DMS114 treated with DMSO at 0.1 percent for 48 hours (cell line): ENCODE data around the gene NRDE2.

Experiments used
- DNase-seq: peaks from one replicate; lab custom pipeline; 2025; ENCODE audit not compliant: unreplicated experiment; lab: John Stamatoyannopoulos, UW

NRDE2 gene

DNA sequence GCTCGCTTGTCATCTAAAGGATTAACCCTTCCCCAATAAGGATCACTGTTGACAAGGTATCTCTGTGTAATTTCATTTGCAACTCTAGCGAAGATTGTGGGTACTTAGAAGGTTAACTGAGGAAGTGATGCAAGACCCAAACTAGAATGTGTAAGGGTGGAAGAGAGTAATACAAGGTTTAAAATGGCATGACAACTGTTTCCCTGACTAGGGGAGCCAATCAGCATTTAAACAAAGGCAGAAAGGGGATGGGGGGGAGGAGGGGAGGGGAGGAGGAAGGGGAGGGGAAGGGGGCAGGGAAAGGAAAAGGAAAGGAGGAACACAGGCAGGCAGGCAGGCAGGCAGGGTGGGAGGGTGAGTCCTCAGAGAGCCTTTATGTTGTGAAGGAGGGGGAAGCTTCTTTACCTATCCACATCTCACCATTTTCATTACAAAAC lies 31.1 kb downstream of the NRDE2 start:
- no peak for DNase-seq

DNA sequence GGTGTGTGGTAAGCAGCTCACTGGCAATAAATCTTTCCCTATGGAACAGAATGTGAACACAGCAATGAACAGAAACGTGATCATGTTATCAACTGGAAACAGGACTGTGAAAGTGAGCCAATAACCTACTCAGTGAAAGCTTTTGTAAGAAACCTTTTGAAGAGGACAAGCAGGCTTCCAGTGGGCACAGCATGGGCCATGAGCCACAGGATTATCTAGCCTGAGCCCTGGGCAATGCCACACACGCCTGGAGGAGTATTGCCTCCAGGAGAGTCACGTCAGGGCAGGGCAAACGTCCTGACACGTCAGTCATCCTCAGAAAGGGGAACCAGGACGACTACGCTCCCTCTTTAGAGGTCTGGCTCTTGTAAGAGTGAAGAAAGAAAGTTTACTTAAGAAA lies 32.3 kb downstream of the NRDE2 start:
- no peak for DNase-seq

GRCh38 chr14:90297876-90298629 lies 33.7 kb downstream of the NRDE2 start:
- no peak for DNase-seq

DNA sequence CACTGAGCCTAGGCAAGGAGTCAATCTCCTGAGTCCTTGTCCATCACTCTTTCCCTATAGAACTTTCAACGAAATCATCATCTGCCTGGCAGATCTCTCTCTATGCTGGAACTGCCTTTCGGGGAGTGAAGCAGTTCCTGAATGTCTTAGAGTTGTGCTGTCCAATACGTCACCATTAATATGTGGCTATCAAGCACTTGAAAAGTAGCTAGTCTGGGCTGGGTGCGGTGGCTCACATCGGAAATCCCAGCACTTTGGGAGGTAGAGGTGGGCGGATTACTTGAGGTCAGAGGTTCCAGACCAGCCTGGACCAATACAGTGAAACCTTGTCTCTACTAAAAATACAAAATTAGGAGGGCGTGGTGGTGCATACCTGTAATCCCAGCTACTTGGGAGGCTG lies 35.1 kb downstream of the NRDE2 start:
- no peak for DNase-seq

DNA sequence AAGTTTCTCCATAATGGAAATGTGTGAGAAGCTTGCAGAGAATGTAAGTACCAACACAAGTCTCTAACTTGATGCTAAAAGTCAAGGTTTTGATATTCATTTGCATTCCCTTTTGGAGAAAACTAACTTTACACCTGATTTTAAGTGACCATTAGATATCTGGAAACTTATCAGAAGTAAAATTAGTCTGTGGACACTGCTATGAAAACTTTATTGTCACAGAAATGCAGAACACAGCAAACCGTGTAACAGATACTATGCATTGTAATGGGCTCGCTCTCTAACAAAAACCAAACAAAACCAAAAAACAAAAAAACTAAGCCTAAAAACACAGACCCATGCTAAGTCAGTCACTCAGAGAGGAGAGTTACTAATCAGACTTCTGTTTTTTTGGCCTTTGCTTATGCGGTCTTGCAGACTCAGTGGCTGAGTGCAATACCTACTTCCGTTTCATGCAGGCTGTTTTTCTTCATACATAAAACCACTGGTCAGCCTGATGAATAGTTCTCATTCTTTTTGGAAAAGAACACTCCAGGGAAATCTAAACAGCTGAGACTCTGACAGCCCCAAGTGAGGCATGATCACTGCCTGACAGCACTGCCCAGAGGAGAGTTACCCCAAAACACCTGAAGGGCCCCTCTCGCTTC lies 35.7 kb downstream of the NRDE2 start:
- no peak for DNase-seq

DNA sequence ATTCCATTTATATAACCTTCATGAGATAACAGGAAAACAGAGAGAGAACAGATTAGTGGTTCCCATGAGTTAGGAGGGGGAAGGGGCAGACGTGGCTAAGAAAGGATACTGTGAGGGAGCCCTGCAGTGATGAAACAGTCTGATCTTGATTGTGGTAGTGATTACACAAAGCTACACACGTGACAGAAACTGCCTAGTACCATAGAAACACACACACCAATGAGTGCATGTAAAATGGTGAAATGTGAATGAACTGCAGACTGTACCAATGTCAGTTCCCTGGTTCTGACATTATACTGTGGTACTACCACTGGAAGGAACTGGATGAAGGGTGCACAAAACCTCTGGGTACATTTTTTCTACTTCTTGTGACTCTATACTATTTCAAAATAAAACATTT lies 36.9 kb downstream of the NRDE2 start:
- no peak for DNase-seq

- no peak for DNase-seq
Observed at GRCh38 chr14:90293766-90294730, 37.7 kb downstream of the NRDE2 start.

DNA sequence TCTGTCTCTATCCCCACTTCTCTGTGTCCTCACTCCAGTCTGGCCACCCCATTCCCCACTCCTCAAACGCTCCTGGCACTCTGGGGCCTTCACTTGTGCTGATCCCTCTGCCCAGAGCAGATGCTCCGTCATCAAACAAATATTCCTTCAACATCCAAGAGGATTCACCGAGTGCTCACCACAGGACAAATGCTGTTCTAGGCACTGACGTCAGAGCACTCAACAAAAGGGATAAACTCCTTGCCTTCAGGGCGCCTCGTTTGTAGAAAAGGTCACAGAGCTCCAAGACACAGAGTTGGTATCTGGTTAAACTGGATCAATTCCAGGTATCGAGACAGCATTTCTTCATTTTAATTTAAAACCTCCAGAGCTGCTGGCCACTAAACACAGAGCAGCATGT lies 40.0 kb downstream of the NRDE2 start:
- DNase-seq = no peak

- no peak for DNase-seq
Observed at GRCh38 chr14:90290337-90291011, 41.3 kb downstream of the NRDE2 start.

GRCh38 chr14:90288651-90289355 lies 42.9 kb downstream of the NRDE2 start:
- DNase-seq = no peak

DNA sequence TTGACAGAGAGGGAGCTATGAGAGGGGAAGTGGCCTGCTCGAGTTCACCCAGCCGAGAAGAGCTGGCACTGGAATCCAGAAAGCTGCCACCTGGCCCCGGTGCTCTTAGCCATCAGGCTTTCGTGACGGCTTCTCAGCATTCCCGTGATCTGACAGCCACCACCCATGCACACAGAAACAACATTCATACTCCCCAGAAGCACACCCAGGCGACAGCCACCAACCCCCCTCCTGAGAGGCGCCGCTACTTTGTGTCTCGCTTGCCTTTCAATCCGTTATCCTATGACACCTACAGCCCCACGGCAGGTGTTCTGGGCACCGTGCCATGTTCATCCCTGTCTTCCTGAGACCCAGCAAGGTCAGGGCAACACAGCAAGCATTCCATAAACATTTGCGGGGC lies 44.0 kb downstream of the NRDE2 start:
- DNase-seq = no peak

GRCh38 chr14:90281756-90282155 lies 50.0 kb downstream of the NRDE2 start:
- DNase-seq = no peak

GRCh38 chr14:90281261-90281660 lies 50.5 kb downstream of the NRDE2 start:
- no peak for DNase-seq

DNA sequence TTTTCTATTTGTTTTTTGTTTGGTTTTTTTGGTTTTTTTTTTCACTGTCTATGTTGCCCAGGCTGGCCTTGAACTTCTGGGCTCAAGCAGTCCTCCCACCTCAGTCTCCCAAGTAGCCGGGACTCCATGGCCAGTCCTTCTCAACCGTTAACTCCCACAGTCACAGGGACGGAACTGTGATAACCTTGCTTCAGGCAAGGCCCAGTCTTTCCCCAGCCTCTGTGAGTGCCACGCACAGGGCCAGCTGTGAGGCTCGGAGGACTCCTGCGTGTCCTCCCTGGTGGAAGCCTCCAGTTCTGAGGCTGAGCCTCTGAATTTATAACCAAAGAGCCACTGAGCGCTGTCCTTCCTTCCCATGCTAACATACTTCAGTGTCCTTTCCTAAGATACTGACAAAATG lies 51.6 kb downstream of the NRDE2 start:
- DNase-seq = no peak

- DNase-seq = no peak
Observed at GRCh38 chr14:90278199-90279175, 53.3 kb downstream of the NRDE2 start.

- DNase-seq = no peak
Observed at GRCh38 chr14:90277581-90278198, 54.1 kb downstream of the NRDE2 start.

- no peak for DNase-seq
Observed at GRCh38 chr14:90276646-90277367, 54.9 kb downstream of the NRDE2 start.

GRCh38 chr14:90275820-90276219 lies 55.9 kb downstream of the NRDE2 start:
- no peak for DNase-seq
